Fibroblast of pulmonary artery (primary cell): ENCODE results near the gene DRD3.

Experiments used
- DNase-seq: peaks from one replicate; pipeline ENCODE4 v3.0.0-alpha.2; 2010; ENCODE audit warnings: low read depth
- H3K4me3 ChIP-seq: replicated peaks from 2 replicates; pipeline ENCODE4 v1.5.1; 2011; ENCODE audit warnings: low read depth, mild to moderate bottlenecking, control low read depth, low read length, moderate library complexity
- TF ChIP-seq, protein P1 (sequence below): IDR thresholded peaks from 2 replicates; pipeline ENCODE4 v1.5.1; 2011; ENCODE audit warnings: mild to moderate bottlenecking, control low read depth, low read length, inconsistent platforms; ENCODE audit errors: missing control alignments

DRD3 gene

DNA sequence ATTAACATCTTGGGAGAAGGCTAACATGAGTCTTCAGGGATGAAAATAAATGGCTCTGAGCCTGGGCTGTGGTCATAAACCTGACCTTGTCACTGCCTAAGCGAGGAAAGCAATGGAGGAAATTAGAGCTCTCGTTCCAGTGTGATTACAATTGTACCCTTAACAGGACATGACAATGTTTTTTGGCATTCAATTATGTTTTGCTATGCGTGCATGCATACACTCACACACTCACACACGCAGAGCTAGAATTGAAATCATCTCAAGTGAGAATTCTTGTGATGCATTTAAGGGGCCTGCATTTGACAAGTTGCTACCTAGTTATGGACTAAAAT, 34.4 kb upstream of the DRD3 start:
- no peak overlapping the region for H3K4me3 ChIP-seq
- peak; percentile 69 for DNase-seq
- TF ChIP-seq, protein P1, sequence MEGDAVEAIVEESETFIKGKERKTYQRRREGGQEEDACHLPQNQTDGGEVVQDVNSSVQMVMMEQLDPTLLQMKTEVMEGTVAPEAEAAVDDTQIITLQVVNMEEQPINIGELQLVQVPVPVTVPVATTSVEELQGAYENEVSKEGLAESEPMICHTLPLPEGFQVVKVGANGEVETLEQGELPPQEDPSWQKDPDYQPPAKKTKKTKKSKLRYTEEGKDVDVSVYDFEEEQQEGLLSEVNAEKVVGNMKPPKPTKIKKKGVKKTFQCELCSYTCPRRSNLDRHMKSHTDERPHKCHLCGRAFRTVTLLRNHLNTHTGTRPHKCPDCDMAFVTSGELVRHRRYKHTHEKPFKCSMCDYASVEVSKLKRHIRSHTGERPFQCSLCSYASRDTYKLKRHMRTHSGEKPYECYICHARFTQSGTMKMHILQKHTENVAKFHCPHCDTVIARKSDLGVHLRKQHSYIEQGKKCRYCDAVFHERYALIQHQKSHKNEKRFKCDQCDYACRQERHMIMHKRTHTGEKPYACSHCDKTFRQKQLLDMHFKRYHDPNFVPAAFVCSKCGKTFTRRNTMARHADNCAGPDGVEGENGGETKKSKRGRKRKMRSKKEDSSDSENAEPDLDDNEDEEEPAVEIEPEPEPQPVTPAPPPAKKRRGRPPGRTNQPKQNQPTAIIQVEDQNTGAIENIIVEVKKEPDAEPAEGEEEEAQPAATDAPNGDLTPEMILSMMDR = no peak

DNA sequence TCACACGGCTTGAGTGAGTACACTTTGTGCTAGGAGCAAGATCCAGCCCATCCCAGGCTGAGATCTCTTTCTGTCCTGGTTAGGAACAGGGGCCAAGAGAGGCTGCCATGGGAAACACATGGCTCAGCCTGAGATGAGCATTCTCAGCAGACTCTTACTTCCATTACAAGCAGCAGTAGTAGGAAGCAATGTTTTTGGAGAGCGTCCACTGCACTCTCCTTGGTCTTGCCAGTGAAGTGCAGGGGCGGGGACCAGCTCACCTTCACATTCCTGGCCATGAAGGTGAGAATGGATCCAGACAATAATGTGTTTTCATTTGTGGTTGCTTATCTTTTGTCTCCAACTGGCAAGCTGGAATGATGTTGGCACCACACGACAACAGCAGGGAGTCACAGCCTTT, 33.8 kb upstream of the DRD3 start:
- no peak overlapping the region for H3K4me3 ChIP-seq
- TF ChIP-seq, protein P1 = no peak
- DNase-seq = no peak

DNA sequence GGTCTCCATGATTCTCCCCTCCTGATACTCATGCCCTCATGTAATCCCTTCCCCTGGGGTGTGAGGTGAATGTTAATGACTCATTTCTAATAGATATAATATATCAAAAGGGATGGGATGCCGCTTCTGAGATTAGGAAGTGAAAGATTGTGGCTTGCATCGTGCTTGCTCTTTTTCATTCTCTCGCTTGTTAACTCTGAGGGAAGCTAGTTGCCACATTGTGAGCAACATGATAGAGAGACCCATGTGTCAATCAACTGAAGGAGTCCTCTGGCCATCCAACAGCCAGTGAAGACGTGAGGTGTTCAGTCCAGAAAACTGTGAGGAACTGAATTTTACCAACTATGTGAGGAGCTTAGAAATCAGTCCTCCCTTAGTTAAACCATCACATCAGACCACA, 28.9 kb upstream of the DRD3 start:
- H3K4me3 ChIP-seq = no peak overlapping the region
- TF ChIP-seq, protein P1 = no peak
- no peak for DNase-seq

DNA sequence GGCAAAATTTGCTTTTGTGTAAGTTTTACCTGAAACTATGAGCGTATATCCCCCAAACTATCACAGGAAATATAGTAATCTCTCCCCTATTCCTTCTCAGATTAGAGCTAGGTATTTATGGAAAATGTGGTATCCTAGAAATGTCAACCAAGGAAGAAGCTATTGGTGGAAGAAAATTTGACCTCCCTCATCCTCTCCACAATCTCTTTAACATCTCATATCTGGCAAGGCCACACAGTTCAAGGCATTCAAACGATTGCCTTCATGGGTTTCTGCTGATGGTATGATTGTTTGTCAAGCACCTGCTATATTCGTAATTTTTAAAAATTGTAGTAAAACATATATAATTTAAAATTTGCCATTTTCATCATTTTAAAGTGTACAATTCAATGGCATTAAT, 27.5 kb upstream of the DRD3 start:
- no peak overlapping the region for H3K4me3 ChIP-seq
- TF ChIP-seq, protein P1 = no peak
- DNase-seq = no peak

DNA sequence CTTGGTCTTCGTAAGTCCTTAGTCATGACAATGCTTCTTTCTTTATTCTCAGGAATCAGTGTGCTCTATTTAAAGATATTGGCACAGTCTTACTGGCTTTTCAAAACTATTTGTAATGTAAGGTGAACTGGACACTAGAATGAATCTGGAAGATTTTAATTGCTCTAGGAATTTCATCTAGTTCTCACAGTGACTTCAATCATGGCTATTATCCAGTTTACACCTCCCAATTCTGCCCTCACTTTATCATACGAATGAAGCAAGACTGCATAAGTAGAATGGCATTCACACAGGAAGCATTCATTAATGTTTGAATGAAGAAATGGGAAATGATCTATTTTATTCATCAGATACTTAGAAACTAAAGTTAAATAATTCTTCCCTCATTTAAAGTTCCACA, 26.7 kb upstream of the DRD3 start:
- no peak for DNase-seq
- H3K4me3 ChIP-seq = no peak overlapping the region
- TF ChIP-seq, protein P1 = no peak

- TF ChIP-seq, protein P1 = no peak
- H3K4me3 ChIP-seq = no peak overlapping the region
- no peak for DNase-seq
Measured at GRCh38 chr3:114194750-114195149, 15.9 kb upstream of the DRD3 start.

DNA sequence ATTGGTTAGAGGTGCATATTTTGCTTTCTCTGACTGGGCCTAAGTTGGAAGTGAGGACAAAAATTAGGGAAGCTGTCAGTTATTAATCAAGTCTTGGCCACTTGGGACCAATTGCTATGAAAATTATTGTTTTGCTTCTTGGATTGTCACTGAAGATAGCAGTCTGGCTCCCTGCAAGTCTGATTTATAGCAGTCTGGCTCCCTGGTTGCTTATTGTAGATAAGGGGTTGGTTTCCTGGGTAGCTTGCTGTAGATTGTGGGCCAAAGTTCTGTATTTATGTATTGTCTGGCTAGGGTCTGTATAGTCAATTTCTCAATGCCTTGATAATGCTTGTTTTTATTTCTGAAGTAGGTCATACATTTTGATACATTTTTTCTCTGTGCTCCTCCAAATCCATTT, 13.3 kb upstream of the DRD3 start:
- no peak overlapping the region for H3K4me3 ChIP-seq
- TF ChIP-seq, protein P1 = no peak
- DNase-seq = no peak
